NCI-H748 (cell line): ENCODE results near the gene LENEP.

ENCODE experiments used
- DNase-seq: peaks from one replicate; lab custom pipeline; 2025; ENCODE audit not compliant: unreplicated experiment; lab: John Stamatoyannopoulos, UW

Gene LENEP

DNA sequence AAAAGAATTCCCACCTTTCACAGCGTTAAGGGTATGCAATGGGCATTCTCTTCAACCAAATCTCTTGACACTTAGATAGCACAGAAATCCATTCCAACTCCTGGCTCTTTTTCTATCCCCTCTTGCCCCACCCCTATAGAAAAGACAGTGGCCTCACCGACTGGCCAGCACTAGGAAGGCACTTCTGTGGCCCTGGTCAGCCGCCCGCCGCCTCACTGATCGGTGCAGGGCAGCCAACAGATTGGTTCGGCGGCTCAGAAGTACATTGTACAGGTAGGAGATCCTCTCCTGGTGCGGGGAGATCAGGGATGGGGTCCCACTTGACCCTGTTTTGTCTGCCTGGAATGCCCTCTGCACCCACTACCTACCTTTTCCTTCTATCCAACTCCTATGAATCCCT, 30.9 kb downstream of the LENEP start:
- DNase-seq, result no peak

- DNase-seq, result no peak
These were observed 32.8 kb downstream of the LENEP start for GRCh38 chr1:155026154-155026553.

DNA sequence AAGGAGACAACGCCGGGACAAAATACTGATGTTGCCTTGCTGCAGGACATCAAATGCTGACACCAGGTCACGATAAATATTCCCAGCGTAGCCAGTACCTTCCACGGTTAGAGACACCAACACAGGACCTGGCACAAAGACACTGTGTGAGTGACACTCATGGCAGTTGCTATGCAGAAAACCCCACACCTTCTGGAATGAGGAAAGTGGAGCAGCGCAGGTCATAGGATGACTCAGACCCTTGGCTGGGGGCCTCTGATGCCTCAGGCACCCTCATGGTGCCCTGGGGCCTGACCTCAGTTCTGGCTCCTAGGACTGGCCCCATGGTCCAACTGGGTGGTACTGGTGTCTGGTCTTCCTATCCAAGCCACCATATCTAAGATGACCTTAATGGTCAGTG, 33.2 kb downstream of the LENEP start:
- DNase-seq, result no peak

DNA sequence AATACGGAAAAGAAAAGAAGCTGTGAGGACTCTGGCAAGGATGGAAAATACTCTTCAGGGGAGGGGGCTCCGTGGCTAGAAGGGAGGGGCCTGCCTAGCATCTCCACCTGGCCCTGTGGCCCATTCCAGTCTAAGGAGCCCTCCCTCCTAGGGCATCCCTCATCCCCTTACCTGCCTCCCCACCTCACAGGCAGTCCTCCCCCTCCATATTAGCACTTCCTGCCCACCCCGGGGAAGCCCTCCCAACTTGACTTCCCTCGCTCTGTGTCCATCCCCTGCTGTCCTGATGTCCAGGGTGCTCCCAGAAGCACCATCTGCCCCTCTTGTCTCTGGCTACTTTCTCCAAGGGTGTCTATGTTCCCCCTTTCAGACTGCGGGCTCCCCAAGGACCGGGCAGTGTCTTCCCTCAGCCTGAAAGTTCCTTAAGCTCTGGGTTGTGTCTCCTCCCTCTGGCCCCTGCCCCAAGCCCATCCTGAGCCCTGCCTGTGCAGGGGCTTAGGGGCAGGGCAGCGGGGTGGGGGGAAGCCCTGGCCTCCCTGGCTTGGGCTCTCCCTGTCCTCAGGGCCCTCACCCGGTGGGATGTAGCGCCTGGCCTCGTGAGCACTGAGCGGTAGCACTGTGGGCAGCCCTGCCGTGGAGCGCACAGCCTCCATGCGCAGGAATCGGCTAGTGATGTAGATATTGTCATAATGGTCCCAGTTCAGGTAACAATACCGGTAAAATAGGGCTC, 36.3 kb downstream of the LENEP start:
- no peak for DNase-seq

- no peak for DNase-seq
These were observed 36.9 kb downstream of the LENEP start for GRCh38 chr1:155030243-155030795.

DNA sequence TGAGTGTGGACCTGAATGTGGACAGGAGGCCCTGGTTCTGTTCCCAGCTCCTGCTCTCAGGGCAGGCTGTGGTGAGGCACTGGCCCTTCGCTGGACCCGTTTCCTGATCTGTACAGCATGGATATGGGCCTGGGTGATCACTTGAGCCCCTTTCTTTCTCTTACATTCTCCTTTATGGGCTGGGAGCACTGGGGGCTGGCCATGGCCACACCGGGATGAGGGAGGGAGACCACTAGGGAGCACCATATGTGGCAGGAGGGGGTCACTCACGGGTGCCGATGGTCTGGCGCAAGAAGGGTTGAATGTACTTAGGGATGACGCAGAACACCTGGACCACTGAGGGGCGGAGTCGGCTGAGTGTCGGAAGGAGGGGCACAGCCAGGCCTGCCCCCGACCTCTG, 37.5 kb downstream of the LENEP start:
- DNase-seq, result no peak

GRCh38 chr1:155032886-155033285, 39.5 kb downstream of the LENEP start:
- DNase-seq, result no peak

DNA sequence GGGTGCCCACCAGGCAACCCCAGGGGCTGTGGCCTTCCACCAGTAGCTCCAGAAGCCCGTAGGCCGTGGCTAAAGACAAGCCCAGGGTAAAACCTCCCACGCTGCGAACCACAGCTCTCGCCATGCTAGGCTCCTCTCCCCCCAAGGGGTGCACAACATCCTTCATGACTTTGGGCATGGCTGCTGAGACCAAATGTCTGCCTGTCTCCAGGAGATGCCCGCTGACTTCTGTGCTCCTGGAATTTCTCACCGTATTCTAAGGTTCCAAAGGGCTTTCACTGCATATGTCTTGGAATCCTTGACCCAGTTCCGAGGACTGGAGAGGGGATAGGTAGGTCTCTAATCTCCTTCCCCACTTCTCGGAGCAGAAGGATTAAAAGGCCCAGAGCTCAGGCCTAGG, 40.1 kb downstream of the LENEP start, which contains the start of the genes DCST1 and DCST2:
DCST1 (plus strand) TSS at position 301 of the 400 bp plus-strand sequence. CDS start 213 bp downstream, outside the sequence.
DCST2 (minus strand) TSS at position 258 of the 400 bp plus-strand sequence; CDS start at position 178, 80 bp downstream.
- DNase-seq, result no peak

DNA sequence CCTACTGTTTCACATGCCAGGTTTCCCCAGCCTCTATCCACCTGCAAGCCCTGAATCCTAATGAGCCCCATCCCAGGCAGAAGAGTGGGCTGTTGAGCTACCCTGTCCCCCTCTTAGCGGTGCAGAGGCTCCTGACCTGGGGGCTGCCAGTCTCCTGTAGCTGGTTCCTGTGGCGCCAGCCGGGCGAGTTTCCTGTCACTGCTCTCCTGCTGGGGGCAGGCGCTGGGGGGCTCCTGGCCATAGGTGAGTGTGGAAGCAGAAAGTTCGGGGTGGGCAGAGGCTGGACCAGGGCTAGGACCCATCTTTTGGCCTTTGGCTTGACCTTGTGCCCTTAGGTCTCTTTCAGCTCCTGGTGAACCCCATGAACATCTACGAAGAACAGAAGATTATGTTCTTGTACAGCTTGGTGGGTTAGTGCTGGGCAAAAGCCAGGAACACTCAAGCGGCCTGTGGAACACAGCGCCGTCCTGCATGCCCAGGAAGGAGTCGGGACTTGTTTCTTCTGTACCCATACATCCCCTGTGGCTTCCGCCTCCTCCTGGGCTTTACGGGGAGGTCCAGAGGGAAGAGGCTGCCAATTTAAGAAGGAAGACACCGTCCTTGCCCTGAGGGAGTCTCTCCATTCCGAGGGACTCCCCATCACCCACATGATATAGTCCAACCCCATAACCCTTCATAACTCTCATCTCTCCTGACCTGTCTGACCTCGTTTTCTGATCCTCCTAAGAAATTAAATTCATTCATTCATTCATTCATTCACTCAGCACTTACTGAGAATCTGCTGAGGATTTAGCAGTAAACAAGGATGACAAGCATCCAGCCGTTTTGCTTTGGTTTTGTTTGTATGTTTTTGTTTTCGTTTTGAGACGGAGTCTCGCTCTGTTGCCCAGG, 41.2 kb downstream of the LENEP start:
- no peak for DNase-seq

DNA sequence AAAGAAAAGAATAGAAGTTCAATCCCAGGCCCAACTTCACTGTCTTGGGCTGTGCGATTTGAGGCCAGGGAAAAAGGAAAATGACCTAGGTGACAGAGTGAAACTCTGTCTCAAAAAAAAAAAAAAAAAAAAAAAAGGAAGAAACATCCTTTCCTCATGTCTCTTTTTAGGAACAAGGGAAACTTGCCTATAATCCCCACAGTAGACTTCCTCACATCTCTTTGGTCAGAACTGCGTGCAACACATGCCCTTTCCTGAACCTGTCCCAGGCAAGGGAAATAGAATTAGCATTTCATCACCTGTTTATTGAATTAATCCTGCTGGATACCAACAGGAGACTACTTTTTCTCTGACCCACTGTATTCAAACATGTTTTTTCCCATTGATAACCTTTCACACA, 42.5 kb downstream of the LENEP start:
- DNase-seq, result no peak

DNA sequence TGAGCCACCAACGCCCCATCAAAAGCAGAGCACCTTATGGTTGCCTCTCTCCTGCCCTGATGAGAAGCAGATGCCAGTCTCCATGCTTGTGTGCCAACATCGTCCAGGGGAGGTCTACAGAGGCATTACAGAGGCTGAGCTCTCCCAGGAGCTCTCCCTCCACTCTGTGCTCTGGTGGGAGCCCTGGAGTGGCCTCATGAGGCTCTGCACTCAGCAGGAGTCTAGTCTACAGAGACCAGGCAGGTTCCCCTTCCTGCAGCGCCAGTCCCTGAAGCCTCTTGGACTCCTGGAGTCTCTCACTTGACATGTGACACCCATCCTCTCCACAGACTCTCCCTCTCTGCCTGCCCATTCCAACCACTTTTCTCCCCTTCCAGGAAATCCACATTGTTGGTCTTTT, 43.7 kb downstream of the LENEP start:
- DNase-seq, result no peak

- no peak for DNase-seq
These were observed 44.6 kb downstream of the LENEP start for GRCh38 chr1:155037851-155038441.

- no peak for DNase-seq
These were observed 45.4 kb downstream of the LENEP start for GRCh38 chr1:155038602-155039307.

DNA sequence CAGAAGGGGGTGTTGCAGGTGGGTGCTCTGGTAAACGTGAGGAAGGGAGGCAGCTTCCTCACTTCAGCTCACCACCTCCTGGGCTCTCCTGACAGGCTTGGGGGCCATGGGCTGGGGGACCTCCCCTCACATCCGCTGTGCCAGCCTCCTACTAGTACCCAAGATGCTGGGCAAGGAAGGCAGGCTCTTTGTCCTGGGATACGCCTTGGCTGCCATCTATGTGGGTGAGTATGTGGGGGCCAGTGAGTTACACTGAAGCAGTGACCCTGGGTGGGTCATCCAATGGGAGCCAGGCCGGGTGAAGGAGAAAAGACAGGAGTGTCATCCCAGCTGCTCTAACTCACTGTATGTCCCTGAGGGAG, 45.9 kb downstream of the LENEP start:
- no peak for DNase-seq

- no peak for DNase-seq
These were observed 47.1 kb downstream of the LENEP start for GRCh38 chr1:155040358-155041093.

DNA sequence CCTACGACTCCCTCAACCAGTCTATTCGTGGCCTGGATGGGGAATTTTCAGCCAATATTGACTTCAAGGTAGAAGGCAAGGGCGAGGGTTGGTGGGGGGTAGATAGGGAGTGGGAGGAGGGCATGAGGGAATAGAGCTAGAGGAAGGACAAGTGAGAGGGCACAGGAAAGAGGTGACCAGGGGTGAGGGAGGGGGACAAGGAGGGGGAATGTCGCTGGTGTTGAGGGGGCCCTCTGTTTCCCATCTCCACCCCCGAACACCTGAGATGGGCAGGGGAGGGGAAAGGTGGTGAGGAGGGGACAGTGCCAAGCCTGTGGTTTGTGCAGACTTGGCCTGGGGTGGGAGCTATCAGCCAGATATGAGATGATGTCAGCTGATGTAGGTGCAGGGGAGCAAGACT, 49.4 kb downstream of the LENEP start:
- DNase-seq, result no peak

GRCh38 chr1:155043301-155043702, 49.9 kb downstream of the LENEP start:
- no peak for DNase-seq

- DNase-seq, result no peak
These were observed 50.4 kb downstream of the LENEP start for GRCh38 chr1:155043793-155044192.
